HG03196 (cell line): ENCODE measurements around the gene MYO16.
"Not testable (repeated sequence)": the region's sequence is repeated elsewhere in the genome, so short reads cannot be mapped to it uniquely, and the experiment has no call there.

ENCODE experiments used
- ATAC-seq: cut with Tn5 transposase; IDR thresholded peaks from one replicate; pipeline ENCODE4 v1.9.1; 2021; ENCODE audit not compliant: unreplicated experiment

Gene MYO16

GRCh38 chr13:108741930-108742329 lies 112.5 kb downstream of the MYO16 start:
- ATAC-seq = no peak

DNA sequence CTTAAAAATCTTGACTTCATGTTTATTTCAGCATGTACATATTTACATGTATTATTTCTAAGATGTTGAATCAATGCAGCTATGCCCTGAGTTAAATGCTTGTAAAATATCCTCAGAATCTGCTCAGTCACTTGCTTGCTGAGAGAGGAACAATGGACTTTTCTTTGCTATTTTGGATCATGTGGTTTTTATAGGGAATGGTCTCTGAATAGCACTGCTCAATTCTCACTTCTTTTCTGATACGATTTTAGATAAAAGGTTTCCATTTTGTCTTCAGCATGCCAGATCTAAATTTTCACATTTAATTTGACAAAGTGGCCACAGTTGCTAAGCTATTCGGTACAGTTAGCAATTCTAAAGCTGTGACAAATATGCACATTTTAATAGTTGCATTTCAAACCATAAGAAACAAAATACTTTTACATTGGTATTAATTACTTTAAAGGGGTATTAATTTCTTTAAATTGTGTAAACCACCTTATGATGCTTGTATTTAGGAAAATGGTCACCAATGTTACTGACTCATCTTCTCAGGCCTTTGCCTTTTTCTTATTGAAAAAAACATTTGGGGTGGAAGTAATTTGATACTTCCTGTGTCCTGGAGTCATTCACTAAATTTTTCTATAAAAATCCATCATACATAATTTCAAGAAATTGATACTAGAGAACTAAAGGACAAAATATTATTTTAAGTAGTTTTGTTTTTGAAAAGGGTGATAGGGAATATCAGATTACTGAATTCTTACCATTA lies 113.5 kb downstream of the MYO16 start:
- no peak for ATAC-seq

DNA sequence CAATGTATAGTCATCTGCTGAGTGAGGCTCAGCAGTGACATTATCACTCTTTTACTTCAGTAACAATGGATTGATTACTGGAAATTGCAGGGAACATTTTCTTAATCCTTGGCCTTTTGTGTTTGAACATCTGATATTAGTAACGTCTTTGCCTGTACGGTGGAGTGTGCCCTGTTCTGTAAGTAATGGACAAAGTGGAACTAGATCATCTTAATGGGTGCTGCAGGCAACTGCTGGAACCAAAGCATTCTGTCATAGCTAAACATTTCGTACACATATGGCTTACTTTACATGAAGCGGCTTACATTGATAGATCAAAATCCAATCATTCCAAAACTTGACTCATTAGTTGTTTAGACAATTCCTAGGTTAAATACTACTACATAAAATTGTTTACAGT lies 114.1 kb downstream of the MYO16 start:
- ATAC-seq = no peak

- ATAC-seq = no peak
Observed at GRCh38 chr13:108747843-108748242, 118.4 kb downstream of the MYO16 start.

GRCh38 chr13:108752276-108752675 lies 122.9 kb downstream of the MYO16 start:
- no peak for ATAC-seq

- no peak for ATAC-seq
Observed at GRCh38 chr13:108755083-108755482, 125.7 kb downstream of the MYO16 start.

- no peak for ATAC-seq
Observed at GRCh38 chr13:108760129-108760528, 130.7 kb downstream of the MYO16 start.

DNA sequence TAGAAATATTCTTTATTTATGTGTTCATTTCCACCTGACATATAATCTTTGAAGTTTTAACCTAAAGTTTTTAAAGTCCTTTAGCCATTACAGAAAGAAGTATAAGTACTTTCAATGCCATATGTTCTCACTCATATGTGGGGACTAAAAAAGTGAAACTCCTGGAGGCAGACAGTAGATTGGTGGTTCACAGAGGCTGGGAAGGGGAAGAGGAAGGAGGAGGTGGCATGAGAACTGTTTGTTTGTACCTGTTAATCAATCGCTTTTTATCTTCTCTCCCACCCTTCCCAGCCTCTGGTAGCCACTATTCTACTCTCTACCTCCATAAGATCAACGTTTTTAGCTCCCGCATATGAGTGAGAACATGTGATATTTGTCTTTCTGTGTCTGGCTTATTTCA lies 131.1 kb downstream of the MYO16 start:
- ATAC-seq = no peak

- no peak for ATAC-seq
Observed at GRCh38 chr13:108768035-108768434, 138.6 kb downstream of the MYO16 start.

- ATAC-seq = no peak
Observed at GRCh38 chr13:108769213-108770070, 140.0 kb downstream of the MYO16 start.

DNA sequence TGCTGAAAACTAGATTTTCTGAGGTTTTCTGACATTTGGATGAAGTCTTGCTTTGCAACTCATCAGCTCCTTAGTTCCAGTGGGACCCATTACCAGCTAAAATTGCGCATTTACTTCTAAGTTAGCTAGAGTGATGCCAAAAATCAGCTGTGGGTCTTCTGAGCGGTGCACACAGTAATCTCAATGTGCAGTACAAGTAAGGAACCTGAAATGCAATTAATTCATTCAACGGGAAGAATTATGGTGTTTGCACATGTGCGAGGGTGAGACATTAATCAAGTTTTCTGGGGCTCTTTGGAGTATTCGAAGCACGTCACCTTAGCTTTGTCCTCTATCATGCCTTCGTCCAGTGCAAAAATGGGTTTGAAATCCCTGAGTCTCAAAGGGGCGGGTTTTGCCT lies 146.2 kb downstream of the MYO16 start:
- no peak for ATAC-seq

GRCh38 chr13:108776650-108777049 lies 147.2 kb downstream of the MYO16 start:
- no peak for ATAC-seq

DNA sequence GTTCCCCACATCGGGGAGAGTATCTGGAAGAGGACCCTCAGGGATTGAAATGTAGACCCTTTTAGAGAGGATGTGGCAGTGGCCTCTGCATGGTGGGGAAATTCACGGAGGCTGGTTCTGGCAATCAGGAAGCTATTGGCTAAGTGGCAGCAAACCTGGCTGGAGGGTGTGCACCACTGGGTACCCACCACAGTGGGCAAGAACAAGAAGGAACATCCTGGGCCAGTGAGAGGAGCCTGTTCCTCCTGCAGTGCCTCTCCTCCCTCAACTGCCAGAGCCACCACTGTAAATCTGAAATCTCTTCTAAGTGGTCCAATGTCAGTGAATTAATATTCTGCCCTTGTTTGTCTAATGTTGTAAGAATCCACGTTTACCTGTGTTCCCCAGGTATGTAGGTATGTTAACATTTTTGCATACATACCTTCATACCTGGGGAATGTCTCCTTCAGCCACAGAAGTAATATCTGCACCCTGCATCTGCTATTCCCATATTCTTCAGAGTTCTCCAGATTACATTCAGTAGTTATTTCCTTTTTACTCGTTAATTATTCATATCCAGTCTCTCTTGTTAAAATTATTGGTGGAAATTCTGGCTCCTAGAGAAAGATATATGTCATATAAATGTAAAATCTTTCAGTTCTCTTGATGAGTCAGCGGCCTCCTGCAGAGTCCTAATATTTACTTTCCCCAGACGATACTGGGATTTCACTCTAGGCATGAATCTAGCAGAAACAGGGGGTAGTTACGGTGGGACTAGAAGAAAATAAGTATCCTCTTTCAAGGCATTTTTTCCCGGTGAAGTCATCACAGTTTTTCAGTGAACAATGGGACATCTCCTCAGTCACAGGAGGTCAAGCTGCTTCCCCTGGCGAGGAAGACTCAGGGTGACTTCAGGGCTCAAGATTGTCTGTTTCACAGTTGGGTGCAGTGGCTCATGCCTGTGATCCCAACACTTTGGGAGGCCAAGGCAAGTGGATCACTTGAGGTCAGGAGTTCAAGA lies 148.3 kb downstream of the MYO16 start:
- no peak for ATAC-seq

DNA sequence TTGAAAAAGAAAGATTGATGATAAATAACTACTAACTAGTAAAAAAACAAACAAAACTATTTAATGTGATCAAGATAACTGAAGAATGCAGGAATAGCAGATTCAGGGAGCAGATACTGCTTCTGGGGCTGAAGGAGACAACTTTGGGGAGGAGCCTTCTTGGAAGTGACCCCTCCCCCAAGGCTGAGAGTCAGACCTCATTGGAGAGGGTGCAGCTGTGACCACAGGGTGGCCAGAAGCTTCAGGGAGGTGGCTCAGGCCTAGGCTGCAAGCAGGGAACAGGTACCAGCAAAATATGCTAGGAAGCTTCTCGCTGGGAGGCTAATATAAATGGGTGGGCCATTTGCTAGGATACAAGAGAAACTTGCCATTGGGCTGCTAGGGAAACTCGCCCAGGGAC lies 149.9 kb downstream of the MYO16 start:
- no peak for ATAC-seq

- no peak for ATAC-seq
Observed at GRCh38 chr13:108780706-108781105, 151.3 kb downstream of the MYO16 start.

DNA sequence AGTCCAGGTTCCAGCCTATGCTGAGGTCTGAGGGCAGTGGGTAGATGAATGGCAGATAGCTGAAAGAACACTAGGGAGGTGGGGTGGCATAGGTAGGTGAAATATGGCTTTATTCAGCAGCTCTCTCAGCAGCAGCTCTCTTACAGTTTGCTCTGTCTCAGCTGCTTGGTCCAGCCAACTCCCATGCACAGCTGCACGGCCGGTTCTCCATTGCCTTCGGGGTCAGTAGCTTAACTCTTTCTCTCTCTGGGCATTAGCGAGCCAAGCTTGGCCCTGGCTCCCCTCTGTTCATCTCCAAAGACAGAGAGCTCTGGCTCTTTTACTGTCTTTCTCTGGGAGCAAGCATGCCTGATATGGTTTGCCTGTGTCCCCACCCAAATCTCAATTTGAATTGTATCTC lies 151.9 kb downstream of the MYO16 start:
- no peak for ATAC-seq

DNA sequence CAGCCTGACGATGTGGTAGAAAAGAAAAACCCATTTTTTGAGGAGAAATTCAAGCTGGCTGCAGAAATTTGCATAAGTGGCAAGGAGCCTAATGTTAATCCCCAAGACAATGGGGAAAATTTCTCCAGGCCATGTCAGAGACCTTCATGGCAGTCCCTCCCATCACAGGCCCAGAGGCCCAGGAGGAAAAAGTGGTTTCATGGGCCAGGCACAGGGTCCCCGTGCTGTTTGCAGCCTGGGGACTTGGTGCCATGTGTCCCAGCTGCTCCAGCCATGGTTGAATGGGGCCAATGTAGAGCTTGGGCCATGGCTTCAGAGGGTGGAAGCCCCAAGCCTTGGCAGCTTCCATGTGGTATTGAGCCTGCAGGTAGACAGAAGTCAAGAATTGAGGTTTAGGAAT lies 153.1 kb downstream of the MYO16 start:
- not testable (repeated sequence) for ATAC-seq

GRCh38 chr13:108785844-108786243 lies 156.4 kb downstream of the MYO16 start:
- no peak for ATAC-seq

- no peak for ATAC-seq
Observed at GRCh38 chr13:108786456-108787200, 157.2 kb downstream of the MYO16 start.

- ATAC-seq = no peak
Observed at GRCh38 chr13:108787700-108788414, 158.4 kb downstream of the MYO16 start.
